H1 (cell line): ENCODE results near the gene CGNL1. TPM values are rescaled to one million over a fixed set of nuclear protein-coding genes. Genes with fewer than 3 reads are reported as not detected.

Experiments used
- CTCF ChIA-PET: fragments of 300-600 bp; sonication (Branson Sonifier 250); formaldehyde crosslinking; loops from one replicate; lab custom pipeline; 2021; ENCODE audit not compliant: partially characterized antibody; lab: Charles Lee
- POLR2A ChIA-PET: fragments of 300-600 bp; sonication (Branson Sonifier 250); formaldehyde crosslinking; loops from one replicate; lab custom pipeline; 2021; ENCODE audit warnings: inconsistent platforms; ENCODE audit not compliant: partially characterized antibody; lab: Charles Lee
- DNase-seq, 2 experiments: peaks; one replicate each; pipeline versions ENCODE4 v3.0.0 to v3.0.0-alpha.2; 2010 to 2022; ENCODE audit warnings: low spot score in 2 of 2, low read depth in 1 of 2, mixed read lengths in 1 of 2
- FAIRE-seq: peaks from 2 replicates; lab custom pipeline; 2011; peaks lifted over from hg19 to GRCh38; lab: Jason Lieb, UNC
- H2AFZ ChIP-seq: 2 replicates; pipeline ENCODE4 v1.8.1; 2012; ENCODE audit warnings: low read length, inconsistent platforms
- H2AK5ac ChIP-seq: 2 replicates; pipeline ENCODE4 v1.6.1; 2013; ENCODE audit warnings: low read depth, low read length
- H2BK120ac ChIP-seq: replicated peaks from 2 replicates; pipeline ENCODE3; 2013; ENCODE audit warnings: low read depth, low read length, inconsistent platforms
- H2BK12ac ChIP-seq: 2 replicates; pipeline ENCODE4 v1.6.1; 2013; ENCODE audit warnings: low read depth, low read length
- H2BK15ac ChIP-seq: 2 replicates; pipeline ENCODE4 v1.6.1; 2013; ENCODE audit warnings: low read length
- H2BK20ac ChIP-seq: 2 replicates; pipeline ENCODE4 v1.6.1; 2013; ENCODE audit warnings: low read length
- H2BK5ac ChIP-seq: 2 replicates; pipeline ENCODE4 v1.6.1; 2013; ENCODE audit warnings: low read depth, low read length
- H3K14ac ChIP-seq: 2 replicates; pipeline ENCODE4 v1.6.1; 2013; ENCODE audit warnings: inconsistent platforms; ENCODE audit not compliant: insufficient read length
- H3K18ac ChIP-seq: 2 replicates; pipeline ENCODE4 v1.6.1; 2013; ENCODE audit warnings: low read length; ENCODE audit errors: extremely low read depth
- H3K23ac ChIP-seq: 2 replicates; pipeline ENCODE4 v1.6.1; 2013; ENCODE audit warnings: inconsistent platforms; ENCODE audit not compliant: insufficient read length
- H3K23me2 ChIP-seq: 2 replicates; pipeline ENCODE4 v1.6.1; 2013; ENCODE audit warnings: low read depth, low read length
- H3K27ac ChIP-seq: 2 replicates; pipeline ENCODE4 v1.6.1; 2011; ENCODE audit warnings: low read depth, low read length, inconsistent platforms
- H3K27me3 ChIP-seq, 4 experiments: replicated peaks in 1 of 4; 1 replicate in 1 of 4; 2 replicates in 3 of 4; pipeline versions ENCODE4 v1.6.1 to v1.8.1; 2011 to 2013; ENCODE audit warnings: low read length in 3 of 4, mild to moderate bottlenecking in 3 of 4, inconsistent platforms in 2 of 4, mixed read lengths in 2 of 4, moderate library complexity in 1 of 4; ENCODE audit not compliant: control insufficient read depth in 3 of 4, insufficient read depth in 3 of 4; ENCODE audit errors: extremely low read depth in 1 of 4
- H3K36me3 ChIP-seq, 4 experiments: 2 replicates each; pipeline versions ENCODE4 v1.6.1 to v1.8.1; 2011 to 2013; ENCODE audit warnings: mild to moderate bottlenecking in 4 of 4, low read length in 3 of 4, moderate library complexity in 2 of 4, control low read depth in 1 of 4, inconsistent platforms in 1 of 4; ENCODE audit not compliant: insufficient read depth in 4 of 4, control insufficient read depth in 2 of 4
- H3K4ac ChIP-seq: replicated peaks from 2 replicates; pipeline ENCODE3; 2013; ENCODE audit warnings: low read length, low read depth, mixed read lengths, inconsistent platforms; ENCODE audit not compliant: insufficient read length
- H3K4me1 ChIP-seq, 4 experiments: replicated peaks in 1 of 4; 1 replicate in 1 of 4; 2 replicates in 3 of 4; pipeline versions ENCODE4 v1.6.1 to v1.8.1; 2011 to 2013; ENCODE audit warnings: low read length in 3 of 4, inconsistent platforms in 2 of 4, mixed read lengths in 1 of 4; ENCODE audit not compliant: insufficient read depth in 4 of 4, control insufficient read depth in 3 of 4
- H3K4me2 ChIP-seq, 2 experiments: 2 replicates each; pipeline versions ENCODE4 v1.6.1 to v1.8.1; 2011 to 2013; ENCODE audit warnings: low read depth in 2 of 2, low read length in 2 of 2, control low read depth in 1 of 2, inconsistent platforms in 1 of 2, mild to moderate bottlenecking in 1 of 2; ENCODE audit not compliant: insufficient read depth in 1 of 2
- H3K4me3 ChIP-seq, 4 experiments: fragments of 200-600, 300-600 bp in 1 of 4; sonication (generic), shearing (Covaris generic), sonication (Bioruptor Twin) in 1 of 4; 2 replicates each; pipeline versions ENCODE4 v1.5.1 to v1.8.1; 2011 to 2016; ENCODE audit warnings: low read length in 4 of 4, low read depth in 3 of 4, control low read depth in 2 of 4, inconsistent platforms in 2 of 4, mild to moderate bottlenecking in 2 of 4, mixed read lengths in 1 of 4, moderate library complexity in 1 of 4; ENCODE audit not compliant: insufficient read depth in 2 of 4; ENCODE audit errors: extremely low read depth in 1 of 4
- H3K56ac ChIP-seq: replicated peaks from 2 replicates; pipeline ENCODE3; 2013; ENCODE audit warnings: low read depth, mild to moderate bottlenecking, mixed read lengths, low read length, inconsistent platforms; ENCODE audit not compliant: insufficient read length
- H3K79me1 ChIP-seq: 2 replicates; pipeline ENCODE4 v1.6.1; 2013; ENCODE audit warnings: low read depth, low read length, control low read depth
- H3K79me2 ChIP-seq, 2 experiments: 2 replicates each; pipeline versions ENCODE4 v1.6.1 to v1.8.1; 2012 to 2013; ENCODE audit warnings: low read length in 2 of 2, mild to moderate bottlenecking in 2 of 2, inconsistent platforms in 1 of 2; ENCODE audit not compliant: insufficient read depth in 2 of 2, control insufficient read depth in 1 of 2
- H3K9ac ChIP-seq, 4 experiments: replicated peaks in 1 of 4; 1 replicate in 1 of 4; 2 replicates in 3 of 4; pipeline versions ENCODE4 v1.6.1 to v1.8.1; 2011 to 2013; ENCODE audit warnings: low read depth in 3 of 4, low read length in 3 of 4, control low read depth in 2 of 4, mild to moderate bottlenecking in 2 of 4, moderate library complexity in 2 of 4, inconsistent platforms in 1 of 4; ENCODE audit errors: extremely low read depth in 1 of 4
- H3K9me3 ChIP-seq, 2 experiments: 2 replicates each; pipeline versions ENCODE4 v1.6.1 to v1.8.1; 2012 to 2013; ENCODE audit warnings: mild to moderate bottlenecking in 2 of 2, moderate library complexity in 2 of 2, control low read depth in 1 of 2, inconsistent platforms in 1 of 2, low read depth in 1 of 2, low read length in 1 of 2, mixed read lengths in 1 of 2; ENCODE audit not compliant: insufficient read depth in 2 of 2
- H4K20me1 ChIP-seq, 2 experiments: replicated peaks in 1 of 2; 2 replicates each; pipeline versions ENCODE3 to v1.8.1; 2011 to 2013; ENCODE audit warnings: inconsistent platforms in 2 of 2, low read length in 2 of 2, mild to moderate bottlenecking in 1 of 2; ENCODE audit not compliant: insufficient read depth in 2 of 2, control insufficient read depth in 1 of 2
- H4K5ac ChIP-seq: 2 replicates; pipeline ENCODE4 v1.6.1; 2013; ENCODE audit warnings: low read length, low read depth, mixed read lengths, inconsistent platforms; ENCODE audit not compliant: insufficient read length
- H4K8ac ChIP-seq: 2 replicates; pipeline ENCODE4 v1.8.0; 2013; ENCODE audit warnings: mild to moderate bottlenecking, moderate library complexity, low read length, inconsistent platforms; ENCODE audit not compliant: insufficient read depth; ENCODE audit errors: extremely low read depth
- H4K91ac ChIP-seq: replicated peaks from 2 replicates; pipeline ENCODE3; 2013; ENCODE audit warnings: low read length, mixed read lengths, inconsistent platforms; ENCODE audit not compliant: insufficient read length
- BCL11A ChIP-seq, 2 experiments: IDR thresholded peaks; one replicate each; pipeline ENCODE4 v1.6.1; 2011; ENCODE audit warnings: low read depth in 2 of 2, low read length in 2 of 2, mild to moderate bottlenecking in 2 of 2
- GABPA ChIP-seq: IDR thresholded peaks from 2 replicates; pipeline ENCODE4 v1.6.1; 2011; ENCODE audit warnings: mild to moderate bottlenecking, low read length, moderate library complexity, borderline replicate concordance; ENCODE audit not compliant: insufficient read depth
- SRF ChIP-seq: IDR thresholded peaks from 2 replicates; pipeline ENCODE4 v1.6.1; 2011; ENCODE audit warnings: mild to moderate bottlenecking, low read depth, low read length, moderate library complexity
- WGBS, 2 experiments: shearing (Covaris generic) in 1 of 2; methylation state at CpG; one replicate each; pipeline versions ENCODE4 v1.1.6 to v1.1.7; 2013 to 2015; ENCODE audit warnings: low lambda C conversion rate in 2 of 2, mixed read lengths in 2 of 2, inconsistent platforms in 1 of 2, low coverage in 1 of 2, missing lambda C conversion rate in 1 of 2; ENCODE audit not compliant: insufficient replicate concordance in 2 of 2, insufficient coverage in 1 of 2, insufficient read length in 1 of 2; ENCODE audit errors: extremely low coverage in 1 of 2, missing lambda C conversion rate in 1 of 2; 5-methylcytosine and 5-hydroxymethylcytosine counted together
- polyA plus RNA-seq, 7 experiments: library from polyadenylated mRNA; depleted of rRNA in 3 of 7; stranded (reverse) in 5 of 7; unstranded in 2 of 7; fragments of >200 nt in 5 of 7; fragments of 200-250 nt in 2 of 7; gene quantifications; 1 replicate in 5 of 7; 2 replicates in 1 of 7; 4 replicates in 1 of 7; pipeline versions ENCODE4 v1.2.1 to v1.2.3, GENCODE V29; 2011 to 2013; ENCODE audit warnings: missing spikeins in 2 of 7, mixed read lengths in 2 of 7
- total RNA-seq: library from RNA; stranded (reverse); fragmentation: NEBNext Ultra II Directional; extraction: Animal tissue kit (Norgen Biotek cat#: 25700); gene quantifications from 2 replicates; pipeline ENCODE4 v1.2.1, GENCODE V29; 2021

Gene CGNL1
- total and polyA plus RNA-seq, 2 of the 8 experiments (the other 6 are each of a cell fraction or from before 2014, with no cell fraction given) = 21.8 to 75.6 TPM

DNA sequence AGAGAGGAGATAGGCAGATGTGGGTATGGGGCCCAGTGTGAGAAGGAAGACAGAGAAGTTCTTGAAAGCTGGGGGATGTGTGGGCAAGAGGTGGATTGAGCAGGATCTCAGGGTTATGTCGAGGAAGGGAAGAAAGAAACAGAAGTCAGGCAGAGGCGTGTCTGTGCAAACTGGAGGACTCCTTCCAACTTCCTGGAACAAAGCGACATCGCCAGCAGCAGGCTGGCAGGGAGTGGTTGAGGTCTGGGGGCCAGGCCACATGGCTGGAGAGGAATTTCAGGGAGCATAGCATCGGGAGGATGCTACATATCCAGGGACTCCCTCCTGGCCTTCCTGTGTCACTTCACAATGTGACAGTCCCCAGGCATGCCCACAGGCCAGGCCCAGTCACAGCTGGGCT is 172.5 kb downstream of the CGNL1 start:
- Histone ChIP-seq H2BK5ac (0 out of 2 replicates have a peak overlapping the region, but pooled peaks have one; percentile 2), H2BK20ac (no peak overlapping the region), H3K4me2 (no peak overlapping the region), H3K79me2 (no peaks in the 10 kb centered on the region), H3K56ac (no peak overlapping the region), H3K4me1 (peaks cover 0 to 9% (median 4%) of the 10 kb centered on the region in 4 experiments; a peak in 6 of 7 replicates), H4K91ac (no peak overlapping the region), H3K9me3 (no peaks in the 10 kb centered on the region), H2AK5ac (no peak overlapping the region), H2BK12ac (no peak overlapping the region), H2BK120ac (no peak overlapping the region), H4K20me1 (no peaks in the 10 kb centered on the region), H2AFZ (no peak overlapping the region), H3K9ac (no peak overlapping the region), H4K5ac (no peak overlapping the region), H3K4me3 (no peak overlapping the region), H3K27me3 (no peaks in the 10 kb centered on the region), H4K8ac (no peak overlapping the region), H3K36me3 (peaks cover 31 to 67% (median 42%) of the 10 kb centered on the region in 4 experiments), H3K23me2 (no peaks in the 10 kb centered on the region), H3K23ac (no peak overlapping the region), H3K4ac (no peak overlapping the region), H3K18ac (no peak overlapping the region), H3K79me1 (no peaks in the 10 kb centered on the region), H3K14ac (no peak overlapping the region), H3K27ac (no peak overlapping the region), H2BK15ac (no peak overlapping the region)
- TF ChIP-seq BCL11A (IDR thresholded peaks at IDR 0.05; ENCODE audit: low read depth in 2 of 2, low read length in 2 of 2) (no peak), GABPA (no peak), SRF (no peak)
- POLR2A ChIA-PET = interaction anchor here (0.6 to 1.1 kb wide), 2 partner anchors 16 to 45 kb away, joined by 3 to 5 read pairs; no protein-coding TSS in a partner anchor
- FAIRE-seq = no peak
- DNase-seq = no peak
- WGBS, 2 experiments = 93% methylated on average over 5 of the region's 5 CpGs; no CpG with 5 or more reads in 1 of the 2 experiments
- CTCF ChIA-PET = interaction anchor here (0.6 to 4.7 kb wide), 8 partner anchors 8 to 70 kb away, joined by 3 to 29 read pairs (median 4); no protein-coding TSS in a partner anchor
